BLaER1 treated with 17β-estradiol and CSF1 and Interleukin-3, amounts not matched to agents 10 nM and 100 nM (cell line): Measurements from ENCODE around the gene LIMK1.
A peak's percentile ranks its signal among the peaks of the same experiment; 100 is the strongest.

Experiments
- H3K27ac ChIP-seq, 11 experiments: shearing (Covaris generic); formaldehyde crosslinking; 2 replicates each; pipeline ENCODE4 v1.8.1; 2022
- H3K27me3 ChIP-seq, 11 experiments: shearing (Covaris generic); formaldehyde crosslinking; 2 replicates each; pipeline ENCODE4 v1.8.1; 2022
- H3K36me3 ChIP-seq, 11 experiments: shearing (Covaris generic); formaldehyde crosslinking; 2 replicates each; pipeline ENCODE4 v1.8.1; 2022
- H3K4me1 ChIP-seq, 10 experiments: shearing (Covaris generic); formaldehyde crosslinking; 2 replicates each; pipeline ENCODE4 v1.8.1; 2022
- H3K4me2 ChIP-seq, 11 experiments: shearing (Covaris generic); formaldehyde crosslinking; 2 replicates each; pipeline ENCODE4 v1.8.1; 2022
- H3K4me3 ChIP-seq, 10 experiments: shearing (Covaris generic); formaldehyde crosslinking; 2 replicates each; pipeline ENCODE4 v1.8.1; 2022
- H3K9ac ChIP-seq, 11 experiments: shearing (Covaris generic); formaldehyde crosslinking; 2 replicates each; pipeline ENCODE4 v1.8.1; 2022
- H3K9me3 ChIP-seq, 11 experiments: shearing (Covaris generic); formaldehyde crosslinking; replicated peaks in 1 of 11; 2 replicates each; pipeline ENCODE4 v1.8.1; 2022
- H4K20me1 ChIP-seq, 11 experiments: shearing (Covaris generic); formaldehyde crosslinking; 2 replicates each; pipeline ENCODE4 v1.8.1; 2022
- Cebpa-rat ChIP-seq, 11 experiments: shearing (Covaris generic); IDR thresholded peaks; 2 replicates each; pipeline ENCODE4 v1.8.1; 2022

Gene LIMK1

DNA sequence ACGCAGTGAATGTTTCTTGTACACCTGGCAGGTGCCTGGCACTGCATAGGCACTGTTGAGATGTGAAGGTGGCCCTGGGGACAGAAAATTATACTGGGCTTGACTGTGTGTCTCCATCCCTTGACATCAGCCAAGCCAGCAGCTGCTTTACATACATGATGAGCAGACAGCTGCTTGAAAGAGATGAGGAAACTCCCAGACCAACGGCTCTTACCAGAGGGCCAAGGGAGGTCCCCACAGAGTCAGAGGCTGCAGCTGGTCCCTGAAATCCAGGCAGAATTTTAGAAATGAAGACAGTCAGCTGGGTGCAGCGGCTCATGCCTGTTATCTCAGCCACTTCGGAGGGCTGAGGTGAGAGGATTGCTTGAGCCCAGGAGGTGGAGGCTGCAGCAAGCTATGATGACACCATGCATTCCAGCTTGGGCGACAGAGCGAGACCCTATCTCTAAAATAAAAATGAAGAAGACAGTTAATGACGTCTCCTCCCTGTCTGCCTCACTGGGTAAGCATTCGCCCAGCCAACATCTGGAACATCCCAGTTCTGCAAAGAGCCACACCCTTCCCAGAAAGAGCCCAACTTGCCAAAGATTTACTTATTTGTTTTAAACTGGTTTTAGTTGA lies 17.6 kb downstream of the LIMK1 start:
- Histone ChIP-seq H3K36me3 (peaks cover 72 to 100% (median 87%) of the 10 kb centered on the region in 11 experiments), H3K27ac (peak overlapping the region in 9 of 11 experiments; percentile 27 to 98 (median 77); a peak in 17 of 22 replicates), H3K4me1 (peaks cover 53 to 86% (median 63%) of the 10 kb centered on the region in 10 experiments), H3K27me3 (no peaks in the 10 kb centered on the region), H3K9me3 (peaks cover 0 to 18% (median 15%) of the 10 kb centered on the region in 11 experiments; a peak in 18 of 22 replicates), H4K20me1 (peaks cover 0 to 87% (median 28%) of the 10 kb centered on the region in 11 experiments; a peak in 11 of 22 replicates), H3K9ac (peak overlapping the region in 8 of 11 experiments; percentile 44 to 84 (median 66); a peak in 16 of 22 replicates), H3K4me2 (peak overlapping the region; percentile 58 to 89 (median 72)), H3K4me3 (peak overlapping the region in 2 of 10 experiments; percentile 3 to 36; a peak in 1 of 20 replicates)
- peak in 7 of 11 experiments; percentile 46 to 100 (median 90); a peak in 11 of 22 replicates for TF ChIP-seq Cebpa-rat (IDR thresholded peaks at IDR 0.05)

GRCh38 chr7:74103219-74103772 lies 19.7 kb downstream of the LIMK1 start:
- Histone ChIP-seq H3K27ac (peak overlapping the region in 5 of 11 experiments; percentile 45 to 98 (median 96); a peak in 7 of 22 replicates), H3K4me2 (peak overlapping the region in 3 of 11 experiments; percentile 68 to 76 (median 75); a peak in 3 of 22 replicates), H3K36me3 (peaks cover 73 to 100% (median 87%) of the 10 kb centered on the region in 11 experiments), H3K27me3 (no peaks in the 10 kb centered on the region), H3K4me3 (no peak overlapping the region), H4K20me1 (peaks cover 0 to 95% (median 28%) of the 10 kb centered on the region in 11 experiments; a peak in 11 of 22 replicates), H3K4me1 (peaks cover 32 to 67% (median 52%) of the 10 kb centered on the region in 10 experiments), H3K9me3 (no peaks in the 10 kb centered on the region), H3K9ac (peak overlapping the region in 2 of 11 experiments; percentile 77 to 84; a peak in 2 of 22 replicates)
- TF ChIP-seq Cebpa-rat (IDR thresholded peaks at IDR 0.05) = no peak

GRCh38 chr7:74104702-74105101 lies 21.1 kb downstream of the LIMK1 start:
- Histone ChIP-seq H3K4me3 (no peak overlapping the region), H4K20me1 (peaks cover 0 to 84% (median 28%) of the 10 kb centered on the region in 11 experiments; a peak in 11 of 22 replicates), H3K4me2 (peak overlapping the region in 3 of 11 experiments; percentile 5 to 26 (median 23); a peak in 3 of 22 replicates), H3K27ac (peak overlapping the region in 4 of 11 experiments; percentile 38 to 98 (median 96); a peak in 6 of 22 replicates), H3K36me3 (peaks cover 74 to 100% (median 88%) of the 10 kb centered on the region in 11 experiments), H3K27me3 (no peaks in the 10 kb centered on the region), H3K9me3 (no peaks in the 10 kb centered on the region), H3K9ac (peak overlapping the region in 2 of 11 experiments; percentile 9 to 18; a peak in 2 of 22 replicates), H3K4me1 (peaks cover 22 to 53% (median 38%) of the 10 kb centered on the region in 10 experiments)
- no peak for TF ChIP-seq Cebpa-rat (IDR thresholded peaks at IDR 0.05)

DNA sequence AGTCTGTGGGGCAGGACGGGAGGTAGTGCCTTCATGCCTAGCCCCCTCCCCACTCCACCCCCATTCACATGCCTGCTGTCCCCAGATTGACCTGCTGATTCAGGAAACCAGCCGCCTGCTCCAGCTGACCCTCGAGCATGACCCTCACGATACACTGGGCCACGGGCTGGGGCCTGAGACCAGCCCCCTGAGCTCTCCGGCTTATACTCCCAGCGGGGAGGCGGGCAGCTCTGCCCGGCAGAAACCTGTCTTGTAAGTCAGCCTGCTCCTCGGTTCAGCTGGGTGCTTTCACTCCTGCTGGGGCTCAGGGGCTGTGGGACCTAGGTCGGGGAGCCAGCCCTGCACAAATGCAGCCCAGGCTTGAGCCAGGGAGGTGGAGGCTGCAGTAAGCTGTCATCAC lies 22.4 kb downstream of the LIMK1 start:
- H3K4me3 ChIP-seq = no peak overlapping the region
- H3K27me3 ChIP-seq = no peaks in the 10 kb centered on the region
- TF ChIP-seq Cebpa-rat (IDR thresholded peaks at IDR 0.05) = no peak
- H3K36me3 ChIP-seq = peaks cover 83 to 100% (median 94%) of the 10 kb centered on the region in 11 experiments
- peaks cover 0 to 72% (median 21%) of the 10 kb centered on the region in 11 experiments; a peak in 10 of 22 replicates for H4K20me1 ChIP-seq
- no peak overlapping the region for H3K4me2 ChIP-seq
- H3K9me3 ChIP-seq = no peaks in the 10 kb centered on the region
- peak overlapping the region in 2 of 11 experiments; percentile 42 to 98; a peak in 2 of 22 replicates for H3K27ac ChIP-seq
- H3K9ac ChIP-seq = no peak overlapping the region
- H3K4me1 ChIP-seq = peaks cover 10 to 40% (median 25%) of the 10 kb centered on the region in 10 experiments

- H4K20me1 ChIP-seq = peaks cover 0 to 71% (median 14%) of the 10 kb centered on the region in 11 experiments; a peak in 9 of 22 replicates
- H3K36me3 ChIP-seq = peaks cover 91 to 100% (median 100%) of the 10 kb centered on the region in 11 experiments
- peak overlapping the region in 1 of 11 experiments; percentile 10; a peak in 2 of 22 replicates for H3K27ac ChIP-seq
- no peak overlapping the region for H3K4me3 ChIP-seq
- no peak overlapping the region for H3K9ac ChIP-seq
- no peak for TF ChIP-seq Cebpa-rat (IDR thresholded peaks at IDR 0.05)
- peaks cover 1 to 32% (median 17%) of the 10 kb centered on the region in 10 experiments for H3K4me1 ChIP-seq
- H3K9me3 ChIP-seq = no peaks in the 10 kb centered on the region
- H3K27me3 ChIP-seq = no peaks in the 10 kb centered on the region
- H3K4me2 ChIP-seq = no peak overlapping the region
Observed at GRCh38 chr7:74106846-74107245, 23.2 kb downstream of the LIMK1 start.

- Histone ChIP-seq H3K9ac (no peak overlapping the region), H3K27ac (peak overlapping the region in 1 of 11 experiments; percentile 52; a peak in 2 of 22 replicates), H3K4me2 (peak overlapping the region in 5 of 11 experiments; percentile 17 to 56 (median 41); a peak in 7 of 22 replicates), H3K9me3 (no peaks in the 10 kb centered on the region), H3K27me3 (no peaks in the 10 kb centered on the region), H3K4me1 (peaks cover 0 to 38% (median 19%) of the 10 kb centered on the region in 10 experiments; a peak in 16 of 20 replicates), H3K4me3 (no peak overlapping the region), H4K20me1 (peaks cover 0 to 25% (median 2%) of the 10 kb centered on the region in 11 experiments; a peak in 10 of 22 replicates), H3K36me3 (peaks cover 79 to 100% (median 91%) of the 10 kb centered on the region in 11 experiments)
- no peak for TF ChIP-seq Cebpa-rat (IDR thresholded peaks at IDR 0.05)
Observed at GRCh38 chr7:74115326-74115725, 31.7 kb downstream of the LIMK1 start.

- H4K20me1 ChIP-seq = peaks cover 0 to 31% (median 12%) of the 10 kb centered on the region in 11 experiments; a peak in 16 of 22 replicates
- no peak overlapping the region; a peak in 1 of 22 replicates for H3K4me2 ChIP-seq
- H3K4me3 ChIP-seq = no peak overlapping the region
- no peaks in the 10 kb centered on the region for H3K9me3 ChIP-seq
- peaks cover 0 to 48% (median 30%) of the 10 kb centered on the region in 10 experiments; a peak in 16 of 20 replicates for H3K4me1 ChIP-seq
- no peaks in the 10 kb centered on the region for H3K27me3 ChIP-seq
- no peak overlapping the region for H3K9ac ChIP-seq
- no peak for TF ChIP-seq Cebpa-rat (IDR thresholded peaks at IDR 0.05)
- H3K27ac ChIP-seq = peak overlapping the region in 1 of 11 experiments; percentile 52; a peak in 1 of 22 replicates
- peaks cover 79 to 100% (median 91%) of the 10 kb centered on the region in 11 experiments for H3K36me3 ChIP-seq
Observed at GRCh38 chr7:74116356-74116755, 32.8 kb downstream of the LIMK1 start.

DNA sequence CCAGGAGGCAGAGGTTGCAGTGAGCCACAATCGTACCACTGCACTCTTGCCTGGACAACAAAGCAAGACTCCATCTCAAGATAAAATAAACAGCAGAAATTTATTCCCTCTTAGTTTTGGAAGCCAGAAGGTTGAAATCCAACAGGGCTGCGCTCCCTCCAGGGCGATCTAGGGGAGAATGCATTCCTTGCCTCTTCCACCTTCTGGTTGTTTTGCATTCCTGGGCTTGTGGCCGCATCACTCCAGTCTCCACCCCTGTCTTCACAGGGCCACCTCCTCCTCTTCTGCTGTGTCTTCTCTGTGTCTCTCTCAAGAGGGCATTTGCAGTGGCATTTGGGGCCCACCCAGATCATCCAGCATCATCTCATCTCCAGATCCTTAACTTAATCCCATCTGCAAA lies 36.2 kb downstream of the LIMK1 start:
- no peak for TF ChIP-seq Cebpa-rat (IDR thresholded peaks at IDR 0.05)
- Histone ChIP-seq H3K36me3 (peaks cover 49 to 80% (median 60%) of the 10 kb centered on the region in 11 experiments), H3K9ac (peak overlapping the region in 3 of 11 experiments; percentile 57 to 61 (median 58); a peak in 1 of 22 replicates), H3K4me2 (peak overlapping the region in 7 of 11 experiments; percentile 41 to 84 (median 78); a peak in 7 of 22 replicates), H3K4me1 (peaks cover 0 to 59% (median 33%) of the 10 kb centered on the region in 10 experiments; a peak in 16 of 20 replicates), H3K9me3 (no peaks in the 10 kb centered on the region), H3K27ac (no peak overlapping the region), H3K27me3 (no peaks in the 10 kb centered on the region), H4K20me1 (peaks cover 0 to 29% (median 19%) of the 10 kb centered on the region in 11 experiments; a peak in 16 of 22 replicates), H3K4me3 (no peak overlapping the region)
